Nephron progenitor cell (in vitro differentiated cells): Measurements from ENCODE around the gene NCOA4.
"Not testable (repeated sequence)": the region's sequence is repeated elsewhere in the genome, so short reads cannot be mapped to it uniquely, and the experiment has no call there.

Experiments used
- DNase-seq: peaks from one replicate; pipeline ENCODE4 v3.0.0; 2021
- H3K27ac Mint-ChIP-seq: 2 replicates; pipeline ENCODE4 v1.8.0; 2021; ENCODE audit warnings: mild to moderate bottlenecking, moderate library complexity, mixed read lengths
- H3K27me3 Mint-ChIP-seq: 2 replicates; pipeline ENCODE4 v1.8.0; 2021; ENCODE audit warnings: mild to moderate bottlenecking, low read depth, mixed read lengths; ENCODE audit not compliant: poor library complexity
- H3K36me3 Mint-ChIP-seq: 2 replicates; pipeline ENCODE4 v1.8.0; 2021; ENCODE audit warnings: low read depth, mixed read lengths
- H3K4me1 Mint-ChIP-seq: 2 replicates; pipeline ENCODE4 v1.8.0; 2021; ENCODE audit warnings: mixed read lengths
- H3K4me3 Mint-ChIP-seq: 2 replicates; pipeline ENCODE4 v1.8.0; 2021; ENCODE audit warnings: mild to moderate bottlenecking, moderate library complexity, mixed read lengths
- H3K9me3 Mint-ChIP-seq: 2 replicates; pipeline ENCODE4 v1.8.0; 2021; ENCODE audit warnings: mild to moderate bottlenecking, moderate library complexity, mixed read lengths
- TF ChIP-seq, protein P1 (sequence below): fragments of 200-600 bp; sonication (generic); IDR thresholded peaks from 2 replicates; pipeline ENCODE4 v1.5.0; 2021; ENCODE audit warnings: antibody characterized with exemption

Gene NCOA4

DNA sequence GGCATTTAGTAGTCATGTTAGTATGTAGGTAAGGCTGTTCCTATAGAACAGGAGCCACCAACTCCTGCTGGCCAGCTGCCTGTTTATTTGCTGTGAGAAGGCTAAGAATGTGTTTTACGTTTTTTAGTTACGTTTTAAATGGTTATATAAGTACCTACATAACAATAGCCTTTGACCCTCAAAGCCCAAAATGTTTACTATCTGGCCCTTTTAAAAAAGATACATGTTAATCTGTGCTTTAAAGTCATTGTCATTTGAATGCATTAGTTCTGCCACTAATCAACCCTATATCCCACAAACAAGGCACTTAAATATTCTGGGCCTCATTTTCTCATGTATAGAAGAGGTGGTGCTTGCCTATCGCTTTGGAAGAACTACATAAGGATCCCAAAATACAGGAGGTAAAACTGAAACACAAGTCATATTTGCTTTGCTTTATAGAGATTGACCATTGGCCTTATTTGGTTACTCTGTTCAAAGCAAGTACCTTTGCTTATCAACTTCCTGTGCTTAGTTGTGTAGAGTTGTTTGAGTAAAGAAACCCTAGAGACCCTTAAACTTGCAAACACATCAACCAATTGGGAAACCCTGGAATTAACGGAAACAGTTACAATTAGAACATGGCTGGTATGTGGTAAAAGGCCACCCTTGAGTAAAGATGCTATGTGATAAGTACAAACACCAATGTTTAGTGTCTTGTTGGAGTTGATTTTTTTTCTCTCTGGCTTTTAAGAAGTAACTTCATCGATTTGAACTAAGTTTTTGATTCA, 32.2 kb downstream of the NCOA4 start:
- Mint-ChIP-seq H3K36me3 (peaks cover 75% of the 10 kb centered on the region), H3K27me3 (no peaks in the 10 kb centered on the region), H3K9me3 (no peaks in the 10 kb centered on the region), H3K4me1 (no peaks in the 10 kb centered on the region), H3K27ac (no peak overlapping the region), H3K4me3 (no peak overlapping the region)
- DNase-seq: no peak
- TF ChIP-seq, protein P1, sequence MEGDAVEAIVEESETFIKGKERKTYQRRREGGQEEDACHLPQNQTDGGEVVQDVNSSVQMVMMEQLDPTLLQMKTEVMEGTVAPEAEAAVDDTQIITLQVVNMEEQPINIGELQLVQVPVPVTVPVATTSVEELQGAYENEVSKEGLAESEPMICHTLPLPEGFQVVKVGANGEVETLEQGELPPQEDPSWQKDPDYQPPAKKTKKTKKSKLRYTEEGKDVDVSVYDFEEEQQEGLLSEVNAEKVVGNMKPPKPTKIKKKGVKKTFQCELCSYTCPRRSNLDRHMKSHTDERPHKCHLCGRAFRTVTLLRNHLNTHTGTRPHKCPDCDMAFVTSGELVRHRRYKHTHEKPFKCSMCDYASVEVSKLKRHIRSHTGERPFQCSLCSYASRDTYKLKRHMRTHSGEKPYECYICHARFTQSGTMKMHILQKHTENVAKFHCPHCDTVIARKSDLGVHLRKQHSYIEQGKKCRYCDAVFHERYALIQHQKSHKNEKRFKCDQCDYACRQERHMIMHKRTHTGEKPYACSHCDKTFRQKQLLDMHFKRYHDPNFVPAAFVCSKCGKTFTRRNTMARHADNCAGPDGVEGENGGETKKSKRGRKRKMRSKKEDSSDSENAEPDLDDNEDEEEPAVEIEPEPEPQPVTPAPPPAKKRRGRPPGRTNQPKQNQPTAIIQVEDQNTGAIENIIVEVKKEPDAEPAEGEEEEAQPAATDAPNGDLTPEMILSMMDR: no peak

GRCh38 chr10:45997557-45997956, 32.9 kb downstream of the NCOA4 start:
- Mint-ChIP-seq H3K27me3 (no peaks in the 10 kb centered on the region), H3K9me3 (no peaks in the 10 kb centered on the region), H3K4me1 (no peaks in the 10 kb centered on the region), H3K4me3 (no peak overlapping the region), H3K36me3 (peaks cover 77% of the 10 kb centered on the region), H3K27ac (peak overlapping the region; percentile 83)
- no peak for DNase-seq
- TF ChIP-seq, protein P1: no peak

DNA sequence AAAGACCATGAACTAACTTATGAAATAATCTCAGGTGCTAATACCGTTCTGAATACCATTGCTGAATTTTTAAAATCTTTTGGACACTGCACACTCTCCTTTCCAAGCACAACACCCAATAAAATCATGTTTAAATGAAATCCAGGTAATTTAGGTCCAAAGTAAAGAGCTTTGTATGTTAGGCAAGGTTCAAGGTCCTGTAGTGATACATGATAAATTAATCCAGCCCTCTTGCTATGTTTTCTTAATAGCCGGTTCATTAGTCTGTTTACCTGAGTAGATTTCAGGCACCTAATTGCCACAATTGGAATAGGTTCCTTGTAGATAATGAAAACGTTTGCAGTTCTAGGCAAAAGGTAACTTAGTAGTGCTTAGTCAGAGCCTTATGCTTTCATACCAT, 44.8 kb downstream of the NCOA4 start:
- H3K4me3 Mint-ChIP-seq, H3K27ac Mint-ChIP-seq, H3K27me3 Mint-ChIP-seq, H3K9me3 Mint-ChIP-seq, DNase-seq, H3K4me1 Mint-ChIP-seq: not testable (repeated sequence)
- peaks cover 21% of the 10 kb centered on the region for H3K36me3 Mint-ChIP-seq

DNA sequence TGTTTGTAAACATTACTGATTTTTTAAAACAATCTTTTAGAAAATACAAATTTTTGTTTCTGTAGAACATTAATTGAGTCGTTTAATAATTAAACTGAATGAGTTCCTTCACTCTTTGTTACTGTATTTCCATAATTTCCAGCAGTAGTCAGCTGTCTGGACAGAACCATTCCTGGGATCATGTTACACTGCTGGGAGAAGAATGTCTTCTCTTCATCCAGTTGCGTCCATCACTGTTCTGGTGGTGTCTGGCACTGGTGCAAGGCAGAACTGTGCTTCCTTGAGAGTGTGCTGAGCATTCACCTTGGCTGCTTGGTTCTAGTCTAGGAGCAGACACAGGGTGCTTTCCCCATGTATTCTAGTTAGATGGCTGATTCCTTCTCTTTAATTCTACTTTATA, 46.0 kb downstream of the NCOA4 start:
- not testable (repeated sequence) for DNase-seq, H3K4me1 Mint-ChIP-seq, H3K27me3 Mint-ChIP-seq, H3K9me3 Mint-ChIP-seq, H3K4me3 Mint-ChIP-seq, H3K27ac Mint-ChIP-seq
- H3K36me3 Mint-ChIP-seq: peaks cover 18% of the 10 kb centered on the region

DNA sequence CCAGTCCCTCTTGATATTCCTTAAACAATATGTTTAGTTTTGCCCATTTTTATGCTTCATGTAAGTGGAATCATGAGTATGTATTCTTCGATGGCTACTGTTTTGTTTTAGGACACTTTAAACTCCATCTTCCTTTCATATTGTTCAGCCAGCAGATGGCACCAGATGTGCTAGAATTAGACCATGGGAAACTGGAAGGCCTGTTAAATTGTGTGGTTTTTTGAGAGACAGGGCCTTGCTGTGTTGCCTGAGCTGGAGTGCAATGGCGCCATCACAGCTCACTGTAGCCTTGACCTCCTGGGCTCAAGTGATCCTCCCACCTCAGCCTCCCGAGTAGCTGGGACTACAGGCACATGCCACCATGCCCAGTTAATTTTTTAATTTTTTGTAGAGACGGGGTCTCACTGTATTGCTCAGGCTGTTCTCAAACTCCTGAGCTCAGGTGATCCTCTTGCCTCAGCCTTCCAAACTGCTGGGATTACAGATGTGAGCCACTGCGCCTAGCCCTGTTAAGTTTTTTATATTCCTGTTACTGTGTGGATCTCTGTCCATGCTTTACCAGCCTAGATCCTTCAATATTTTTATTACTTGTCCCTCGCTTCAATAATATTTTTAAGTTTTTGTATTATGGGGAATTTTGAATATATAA, 46.8 kb downstream of the NCOA4 start:
- peak; percentile 21 for DNase-seq
- peak overlapping the region; percentile 34 for H3K27ac Mint-ChIP-seq
- TF ChIP-seq, protein P1: peak; percentile 33
- H3K4me1 Mint-ChIP-seq, H3K27me3 Mint-ChIP-seq, H3K4me3 Mint-ChIP-seq, H3K9me3 Mint-ChIP-seq: not testable (repeated sequence)
- H3K36me3 Mint-ChIP-seq: peaks cover 23% of the 10 kb centered on the region

DNA sequence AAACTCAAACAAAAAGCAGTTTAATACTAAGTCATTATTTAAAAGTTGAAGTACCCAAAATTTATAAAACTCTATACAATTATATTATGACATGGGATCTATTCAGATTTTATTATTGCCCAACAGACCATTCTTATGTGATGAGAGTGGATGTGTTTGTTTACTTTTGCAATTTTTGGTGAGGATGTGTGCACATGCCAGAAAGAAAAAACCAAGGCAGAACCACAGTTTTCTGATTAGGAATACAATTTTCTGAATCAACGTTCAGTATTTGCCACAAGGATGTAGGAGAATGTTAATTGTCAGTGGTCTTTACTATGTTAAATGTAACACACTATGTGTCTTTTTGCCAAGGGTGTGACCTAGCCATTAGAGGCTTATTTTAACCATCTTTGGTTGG, 49.1 kb downstream of the NCOA4 start:
- not testable (repeated sequence) for H3K27me3 Mint-ChIP-seq, H3K4me3 Mint-ChIP-seq, H3K4me1 Mint-ChIP-seq, H3K9me3 Mint-ChIP-seq, H3K27ac Mint-ChIP-seq, DNase-seq
- H3K36me3 Mint-ChIP-seq: peaks cover 30% of the 10 kb centered on the region

DNA sequence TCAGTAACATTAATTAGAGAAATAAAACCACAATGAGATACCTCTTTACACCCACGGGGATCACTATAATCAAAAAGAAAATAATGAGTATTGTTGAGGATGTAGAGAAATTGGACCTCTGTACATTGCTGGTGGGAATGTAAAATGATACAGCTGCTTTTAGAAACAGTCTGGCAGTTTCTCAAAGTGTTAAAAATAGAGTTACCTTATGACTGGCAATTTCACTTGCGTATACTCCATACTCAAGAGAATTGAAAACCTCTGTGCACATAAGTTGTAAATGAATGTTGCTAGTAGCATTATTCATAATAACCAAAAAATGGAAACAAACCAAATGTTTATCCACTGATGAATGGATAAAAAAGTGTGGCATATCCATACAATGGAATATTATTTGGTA, 51.9 kb downstream of the NCOA4 start:
- H3K9me3 Mint-ChIP-seq, H3K4me3 Mint-ChIP-seq, DNase-seq, H3K27ac Mint-ChIP-seq, H3K27me3 Mint-ChIP-seq: not testable (repeated sequence)
- peaks cover 11% of the 10 kb centered on the region for H3K4me1 Mint-ChIP-seq
- H3K36me3 Mint-ChIP-seq: peaks cover 35% of the 10 kb centered on the region

DNA sequence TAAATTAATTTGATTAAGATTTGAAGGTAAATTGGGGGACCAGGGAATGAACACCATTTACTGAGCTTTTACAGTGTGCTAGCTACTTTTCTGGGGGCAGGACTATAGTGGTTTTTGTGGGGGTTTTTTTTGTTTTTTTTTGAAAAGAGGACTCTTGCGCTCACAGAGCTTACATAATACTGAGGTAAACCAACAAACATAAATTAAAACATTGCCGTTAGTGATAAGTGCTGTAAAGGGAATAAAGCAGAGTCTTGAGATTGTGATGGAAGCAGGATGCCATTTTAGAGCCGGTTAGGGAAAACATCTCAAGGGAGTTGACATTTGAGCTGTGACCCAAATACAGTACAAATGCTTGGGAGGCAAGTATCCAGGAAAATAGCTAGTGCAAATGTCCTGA, 56.4 kb downstream of the NCOA4 start:
- H3K4me3 Mint-ChIP-seq: peak overlapping the region; percentile 100
- peaks cover 41% of the 10 kb centered on the region for H3K4me1 Mint-ChIP-seq
- not testable (repeated sequence) for DNase-seq

DNA sequence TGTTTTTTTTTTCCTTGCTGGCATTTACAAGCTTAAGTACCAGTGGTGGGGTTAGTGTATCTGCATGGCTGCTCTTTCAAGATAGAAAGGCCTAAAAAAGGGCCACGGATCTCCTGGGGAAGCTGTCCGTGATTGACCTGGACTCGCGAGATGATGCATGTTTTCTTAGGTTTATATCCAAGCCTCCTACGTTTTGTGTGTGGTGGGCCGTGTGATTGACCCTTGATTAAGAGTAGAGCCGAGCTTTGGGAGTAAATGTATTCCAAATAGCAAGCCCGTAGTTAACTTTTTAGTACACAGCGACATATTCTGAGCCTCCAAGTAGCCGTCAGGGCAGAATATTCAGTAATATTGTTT, 57.6 kb downstream of the NCOA4 start:
- Mint-ChIP-seq H3K4me3 (peak overlapping the region; percentile 100), H3K4me1 (peaks cover 41% of the 10 kb centered on the region), H3K36me3 (peaks cover 23% of the 10 kb centered on the region), H3K27ac (peak overlapping the region; percentile 100)
- H3K27me3 Mint-ChIP-seq, DNase-seq, H3K9me3 Mint-ChIP-seq: not testable (repeated sequence)

More for the DNA sequence above, 56.4 kb downstream of the NCOA4 start:
- H3K9me3 Mint-ChIP-seq, H3K27me3 Mint-ChIP-seq: not testable (repeated sequence)
- H3K27ac Mint-ChIP-seq: peak overlapping the region; percentile 91
- peaks cover 32% of the 10 kb centered on the region for H3K36me3 Mint-ChIP-seq

GRCh38 chr10:45972106-45972812, 58.2 kb downstream of the NCOA4 start, which contains the start of gene TIMM23:
Gene TIMM23, plus strand, starts transcription at chr10:45972489. Its CDS starts 136 bp downstream, at chr10:45972625.
- Mint-ChIP-seq H3K4me1 (peaks cover 41% of the 10 kb centered on the region), H3K4me3 (peak within 1 kb of the TSS; percentile 100), H3K27ac (peak within 1 kb of the TSS; percentile 100), H3K36me3 (peaks cover 21% of the 10 kb centered on the region)
- not testable (repeated sequence) for H3K27me3 Mint-ChIP-seq, H3K9me3 Mint-ChIP-seq
- peak; percentile 87 for DNase-seq

GRCh38 chr10:45971742-45972105, 58.7 kb downstream of the NCOA4 start:
- H3K27me3 Mint-ChIP-seq, H3K9me3 Mint-ChIP-seq, DNase-seq: not testable (repeated sequence)
- H3K27ac Mint-ChIP-seq: peak overlapping the region; percentile 98
- H3K4me3 Mint-ChIP-seq: peak overlapping the region; percentile 100
- peaks cover 43% of the 10 kb centered on the region for H3K4me1 Mint-ChIP-seq
- H3K36me3 Mint-ChIP-seq: peaks cover 16% of the 10 kb centered on the region
